Anterior cingulate cortex (tissue), 58 donors: ENCODE data around the gene TCP10L.

Experiments
- DNase-seq, 58 donors: peaks; one replicate each; lab custom pipeline; 2025; lab: John Stamatoyannopoulos, UW

TCP10L gene

GRCh38 chr21:32525282-32525681 is 60.0 kb downstream of the TCP10L start:
- no peak for DNase-seq

GRCh38 chr21:32523988-32524719 is 61.2 kb downstream of the TCP10L start:
- DNase-seq = peak in 1 of 58 donors; percentile 17
